GM12864 (cell line): Measurements from ENCODE around the gene TRIP10.

Source experiments
- DNase-seq: peaks from one replicate; pipeline ENCODE4 v3.0.0-alpha.2; 2011; ENCODE audit warnings: low read depth
- H3K4me3 ChIP-seq: 2 replicates; pipeline ENCODE4 v1.5.1; 2011; ENCODE audit warnings: mild to moderate bottlenecking, low read depth, low read length, control low read depth
- TF ChIP-seq, protein P1 (sequence below): IDR thresholded peaks from 2 replicates; pipeline ENCODE4 v1.5.1; 2011; ENCODE audit warnings: low read depth, mild to moderate bottlenecking, moderate library complexity, low read length, control low read depth, inconsistent platforms; ENCODE audit errors: missing control alignments

TRIP10 gene

DNA sequence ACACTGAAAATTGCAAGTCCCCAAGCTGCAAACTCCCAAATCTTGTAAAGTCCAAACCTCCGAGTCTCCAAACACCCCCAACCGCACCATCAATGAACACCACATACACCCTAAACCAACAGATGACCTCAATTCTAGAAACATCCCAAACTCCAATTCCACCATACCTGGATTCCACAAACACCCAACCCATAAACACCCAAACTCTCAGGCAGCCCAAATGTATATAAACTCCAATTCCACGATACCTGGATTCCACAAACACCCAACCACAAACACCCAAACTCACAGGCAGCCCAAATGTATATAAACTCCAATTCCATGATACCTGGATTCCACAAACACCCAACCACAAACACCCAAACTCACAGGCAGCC is 19.5 kb upstream of the TRIP10 start:
- no peak overlapping the region for H3K4me3 ChIP-seq
- TF ChIP-seq, protein P1, sequence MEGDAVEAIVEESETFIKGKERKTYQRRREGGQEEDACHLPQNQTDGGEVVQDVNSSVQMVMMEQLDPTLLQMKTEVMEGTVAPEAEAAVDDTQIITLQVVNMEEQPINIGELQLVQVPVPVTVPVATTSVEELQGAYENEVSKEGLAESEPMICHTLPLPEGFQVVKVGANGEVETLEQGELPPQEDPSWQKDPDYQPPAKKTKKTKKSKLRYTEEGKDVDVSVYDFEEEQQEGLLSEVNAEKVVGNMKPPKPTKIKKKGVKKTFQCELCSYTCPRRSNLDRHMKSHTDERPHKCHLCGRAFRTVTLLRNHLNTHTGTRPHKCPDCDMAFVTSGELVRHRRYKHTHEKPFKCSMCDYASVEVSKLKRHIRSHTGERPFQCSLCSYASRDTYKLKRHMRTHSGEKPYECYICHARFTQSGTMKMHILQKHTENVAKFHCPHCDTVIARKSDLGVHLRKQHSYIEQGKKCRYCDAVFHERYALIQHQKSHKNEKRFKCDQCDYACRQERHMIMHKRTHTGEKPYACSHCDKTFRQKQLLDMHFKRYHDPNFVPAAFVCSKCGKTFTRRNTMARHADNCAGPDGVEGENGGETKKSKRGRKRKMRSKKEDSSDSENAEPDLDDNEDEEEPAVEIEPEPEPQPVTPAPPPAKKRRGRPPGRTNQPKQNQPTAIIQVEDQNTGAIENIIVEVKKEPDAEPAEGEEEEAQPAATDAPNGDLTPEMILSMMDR, result no peak
- DNase-seq, result no peak

DNA sequence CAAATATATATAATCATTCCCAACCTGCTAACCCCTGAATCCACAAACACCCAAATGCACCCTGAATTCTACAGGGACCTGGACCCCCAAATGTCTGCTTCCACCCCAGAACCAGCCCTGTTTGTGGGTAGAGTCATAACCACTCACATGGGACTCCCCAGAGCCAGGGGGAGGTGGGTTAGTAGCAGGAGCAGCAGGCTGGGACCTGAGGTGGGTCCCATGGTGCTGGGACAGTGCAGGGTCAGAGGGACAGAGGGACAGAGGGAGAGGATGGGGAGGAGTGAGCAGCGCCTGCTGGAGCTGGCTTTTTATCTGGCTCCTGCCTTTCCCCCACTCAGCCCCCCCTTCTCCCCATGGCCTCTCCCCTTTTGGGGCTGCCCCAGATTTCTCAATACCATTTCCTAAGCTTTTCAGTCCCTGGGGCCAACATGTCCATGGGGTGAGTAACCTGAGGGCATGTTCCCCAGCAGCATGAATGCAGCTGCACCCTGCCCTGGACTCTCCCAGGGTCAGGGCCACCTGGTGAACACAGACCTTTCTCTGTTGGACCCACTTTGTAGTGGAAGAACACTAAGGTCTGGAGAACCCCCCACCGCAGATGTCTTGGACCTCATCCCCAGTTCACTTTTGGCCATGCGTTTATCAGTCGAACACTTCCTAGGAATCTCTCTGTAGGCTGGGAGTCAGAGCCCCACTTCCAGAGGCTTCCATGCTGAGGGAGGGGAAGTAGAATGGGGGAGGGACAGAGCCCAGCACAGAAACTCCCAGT is 18.9 kb upstream of the TRIP10 start, which contains the start of gene C3:
Gene C3 (minus strand): TSS at position 282 of the 769 bp plus-strand sequence. CDS start 61 bp downstream, at position 221.
- no peak for DNase-seq
- no peak within 1 kb of the TSS for H3K4me3 ChIP-seq
- TF ChIP-seq, protein P1, result no peak

DNA sequence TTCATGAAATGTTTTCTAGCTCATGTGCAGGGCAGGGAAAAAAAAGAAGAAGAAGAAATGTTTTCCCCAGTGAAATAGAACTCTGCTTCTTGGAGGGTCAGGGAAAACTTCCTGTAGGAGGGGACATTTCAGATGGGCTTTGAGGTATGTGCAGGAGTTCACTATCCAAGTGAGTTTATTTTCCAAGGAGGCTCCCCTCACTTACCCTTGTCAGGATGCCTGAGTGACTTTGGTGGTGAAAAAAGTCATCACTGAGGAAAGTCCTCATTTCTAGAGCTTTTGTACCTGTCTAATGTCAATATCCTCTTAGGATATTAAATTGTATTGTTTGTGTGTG is 18.4 kb upstream of the TRIP10 start:
- DNase-seq, result no peak
- no peak overlapping the region for H3K4me3 ChIP-seq
- TF ChIP-seq, protein P1, result no peak

DNA sequence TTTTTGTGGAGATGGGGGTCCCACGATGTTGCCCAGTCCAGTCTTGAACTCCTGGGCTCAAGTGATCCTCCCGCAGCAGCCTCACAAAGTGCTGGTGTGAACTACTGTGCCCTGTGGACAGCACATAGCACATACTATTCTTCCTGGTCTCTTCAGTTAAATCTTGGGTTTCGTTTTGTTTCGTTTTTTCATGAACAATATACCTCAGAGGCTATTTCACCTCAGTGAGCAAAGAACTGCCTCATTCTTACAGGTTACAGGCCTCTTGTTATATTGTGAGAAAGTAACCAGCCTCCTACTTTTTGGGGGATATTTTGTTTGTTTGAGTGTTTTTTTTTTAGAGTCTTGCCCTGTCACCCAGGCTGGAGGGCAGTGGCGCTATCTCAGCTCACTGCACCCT is 17.7 kb upstream of the TRIP10 start:
- TF ChIP-seq, protein P1, result no peak
- peak; percentile 71 for DNase-seq
- H3K4me3 ChIP-seq, result peak overlapping the region; percentile 10; the same call in 1 of the 2 replicates

DNA sequence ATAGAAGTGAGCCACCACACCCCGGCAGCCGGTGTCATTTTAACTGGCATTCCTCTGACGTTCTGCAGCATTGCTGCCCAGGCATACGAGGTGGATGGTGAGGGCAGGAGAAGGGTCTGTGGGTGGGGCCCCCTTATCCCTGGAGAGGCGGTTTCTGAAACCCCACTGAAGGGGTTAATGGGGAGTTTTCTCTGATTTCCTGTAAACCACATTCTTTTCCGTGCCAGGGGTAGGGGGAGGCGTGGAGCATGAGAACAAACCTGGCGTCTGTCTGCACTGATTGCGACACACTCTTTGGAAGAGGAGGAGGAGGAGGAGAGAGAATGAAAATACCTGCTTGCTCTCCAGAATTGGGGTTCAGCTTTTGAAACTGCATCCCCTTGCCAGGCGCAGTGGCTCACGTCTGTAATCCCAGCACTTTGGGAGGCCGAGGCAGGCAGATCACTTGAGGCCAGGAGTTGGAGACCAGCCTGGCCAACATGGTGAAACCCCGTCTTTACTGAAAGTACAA is 16.3 kb upstream of the TRIP10 start:
- TF ChIP-seq, protein P1, result no peak
- no peak overlapping the region for H3K4me3 ChIP-seq
- no peak for DNase-seq

DNA sequence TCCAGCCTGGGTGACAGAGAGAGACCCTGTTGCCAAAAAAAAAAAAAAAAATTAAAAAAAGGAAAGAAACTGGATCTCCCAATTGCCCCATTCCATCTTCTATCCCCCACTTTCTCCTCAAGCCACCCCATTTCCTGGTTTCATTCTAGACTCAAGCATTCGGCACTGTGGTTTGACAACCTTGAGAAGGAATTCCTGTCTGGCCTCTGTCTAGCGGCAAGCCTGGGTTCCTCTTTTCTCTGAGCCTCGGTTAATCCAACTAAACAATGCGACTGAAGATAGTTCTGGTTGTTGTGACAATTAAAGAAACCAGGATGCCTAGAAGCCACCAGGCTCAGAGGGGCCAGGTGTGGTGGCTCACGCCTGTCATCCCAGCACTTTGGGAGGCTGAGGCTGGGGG is 15.7 kb upstream of the TRIP10 start:
- TF ChIP-seq, protein P1, result no peak
- DNase-seq, result no peak
- no peak overlapping the region for H3K4me3 ChIP-seq
